WTC11 (cell line): ENCODE data around the gene EFCAB13. TPM values are rescaled to one million over a fixed set of nuclear protein-coding genes. Genes with fewer than 3 reads are reported as not detected.

ENCODE experiments used
- ATAC-seq: fragments of 200-7000 bp; cut with Tn5 transposase; 2 replicates; pipeline ENCODE4 v1.10.0; 2021; ENCODE audit warnings: mild to moderate bottlenecking, moderate library complexity
- CTCF ChIA-PET: fragments of 300-600 bp; sonication (Branson Sonifier 250); formaldehyde crosslinking; loops from one replicate; lab custom pipeline; 2021; ENCODE audit warnings: antibody characterized with exemption; lab: Charles Lee
- POLR2A ChIA-PET: fragments of 350-600 bp; sonication (Branson Sonifier 250); formaldehyde crosslinking; loops from one replicate; lab custom pipeline; 2021; ENCODE audit warnings: antibody characterized with exemption; lab: Charles Lee
- DNase-seq: peaks from one replicate; pipeline ENCODE4 v3.0.0; 2021; ENCODE audit warnings: low spot score
- H3K27ac Mint-ChIP-seq: 2 replicates; pipeline ENCODE4 v1.8.0; 2021; ENCODE audit warnings: mixed read lengths
- H3K27me3 Mint-ChIP-seq: 2 replicates; pipeline ENCODE4 v1.8.0; 2021; ENCODE audit warnings: low read depth, mild to moderate bottlenecking, moderate library complexity, mixed read lengths
- H3K36me3 Mint-ChIP-seq: 2 replicates; pipeline ENCODE4 v1.8.0; 2021; ENCODE audit warnings: mixed read lengths
- H3K4me1 Mint-ChIP-seq: 2 replicates; pipeline ENCODE4 v1.8.0; 2022; ENCODE audit warnings: mixed read lengths
- H3K4me3 Mint-ChIP-seq: 2 replicates; pipeline ENCODE4 v1.8.0; 2021; ENCODE audit warnings: mild to moderate bottlenecking, moderate library complexity, mixed read lengths
- H3K9me3 Mint-ChIP-seq: 2 replicates; pipeline ENCODE4 v1.8.0; 2021; ENCODE audit warnings: mixed read lengths
- ETV6 ChIP-seq: sonication (generic); formaldehyde crosslinking; IDR thresholded peaks from 2 replicates; pipeline ENCODE4 v1.8.1; 2022; ENCODE audit warnings: mild to moderate bottlenecking, missing genetic modification reagents
- FOXK1 ChIP-seq: sonication (generic); formaldehyde crosslinking; IDR thresholded peaks from 2 replicates; pipeline ENCODE4 v1.8.0; 2022; ENCODE audit warnings: mild to moderate bottlenecking, moderate library complexity, missing genetic modification reagents
- FOXP1 ChIP-seq: sonication (generic); formaldehyde crosslinking; IDR thresholded peaks from 2 replicates; pipeline ENCODE4 v1.8.0; 2022; ENCODE audit warnings: missing genetic modification reagents, mild to moderate bottlenecking, moderate library complexity, borderline replicate concordance
- MXD4 ChIP-seq: fragments of 250-450 bp; sonication (Bioruptor Pico); IDR thresholded peaks from 2 replicates; pipeline ENCODE4 v1.8.0; 2021; ENCODE audit warnings: mild to moderate bottlenecking, moderate library complexity, borderline replicate concordance
- NFE2L1 ChIP-seq: sonication (generic); formaldehyde crosslinking; IDR thresholded peaks from 2 replicates; pipeline ENCODE4 v1.8.1; 2023; ENCODE audit warnings: missing genetic modification reagents
- NR3C1 ChIP-seq: sonication (generic); formaldehyde crosslinking; conservative IDR thresholded peaks from 2 replicates; pipeline ENCODE4 v1.8.1; 2023; ENCODE audit warnings: low read depth, mild to moderate bottlenecking, missing genetic modification reagents
- ZNF121 ChIP-seq: sonication (generic); formaldehyde crosslinking; IDR thresholded peaks from 2 replicates; pipeline ENCODE4 v1.8.0; 2023; ENCODE audit warnings: missing genetic modification reagents
- ZNF219 ChIP-seq: sonication (generic); formaldehyde crosslinking; IDR thresholded peaks from 2 replicates; pipeline ENCODE4 v1.8.0; 2023; ENCODE audit warnings: missing genetic modification reagents, mild to moderate bottlenecking, borderline replicate concordance
- total RNA-seq: library from RNA; stranded (reverse); gene quantifications from 3 replicates; pipeline ENCODE4 v1.2.3, GENCODE V29; 2021
- TF ChIP-seq, protein P1 (sequence below): sonication (generic); formaldehyde crosslinking; IDR thresholded peaks from 2 replicates; pipeline ENCODE4 v1.8.1; 2023; ENCODE audit warnings: mild to moderate bottlenecking, moderate library complexity, missing genetic modification reagents
- TF ChIP-seq, protein P2 (sequence below): sonication (generic); formaldehyde crosslinking; IDR thresholded peaks from 2 replicates; pipeline ENCODE4 v1.8.1; 2022; ENCODE audit warnings: low read depth, mild to moderate bottlenecking, moderate library complexity, missing genetic modification reagents, borderline replicate concordance
- TF ChIP-seq, protein P3 (sequence below): fragments of 250-450 bp; sonication (Bioruptor Pico); IDR thresholded peaks from 2 replicates; pipeline ENCODE4 v1.9.0; 2021; ENCODE audit warnings: mild to moderate bottlenecking
- TF ChIP-seq, protein P4 (sequence below): sonication (generic); formaldehyde crosslinking; IDR thresholded peaks from 2 replicates; pipeline ENCODE4 v1.8.1; 2022; ENCODE audit warnings: mild to moderate bottlenecking, missing genetic modification reagents, moderate library complexity, borderline replicate concordance
- TF ChIP-seq, protein P5 (sequence below): fragments of 250-450 bp; sonication (Bioruptor Pico); IDR thresholded peaks from 2 replicates; pipeline ENCODE4 v1.9.0; 2021; ENCODE audit warnings: mild to moderate bottlenecking, borderline replicate concordance
- TF ChIP-seq, protein P6 (sequence below): fragments of 250-450 bp; sonication (Bioruptor Pico); IDR thresholded peaks from 2 replicates; pipeline ENCODE4 v1.8.0; 2021; ENCODE audit warnings: mild to moderate bottlenecking
- TF ChIP-seq, protein P7 (sequence below): sonication (generic); formaldehyde crosslinking; IDR thresholded peaks from 2 replicates; pipeline ENCODE4 v1.8.0; 2022; ENCODE audit warnings: mild to moderate bottlenecking, missing genetic modification reagents
- TF ChIP-seq, protein P8 (sequence below): sonication (generic); formaldehyde crosslinking; IDR thresholded peaks from 2 replicates; pipeline ENCODE4 v1.8.0; 2023; ENCODE audit warnings: mild to moderate bottlenecking, missing genetic modification reagents
- TF ChIP-seq, protein P9 (sequence below): sonication (generic); formaldehyde crosslinking; IDR thresholded peaks from 2 replicates; pipeline ENCODE4 v1.8.1; 2023; ENCODE audit warnings: mild to moderate bottlenecking, missing genetic modification reagents, moderate library complexity

Gene EFCAB13
- total RNA-seq, 1 experiment from 2014 or later = 3.5 TPM

DNA sequence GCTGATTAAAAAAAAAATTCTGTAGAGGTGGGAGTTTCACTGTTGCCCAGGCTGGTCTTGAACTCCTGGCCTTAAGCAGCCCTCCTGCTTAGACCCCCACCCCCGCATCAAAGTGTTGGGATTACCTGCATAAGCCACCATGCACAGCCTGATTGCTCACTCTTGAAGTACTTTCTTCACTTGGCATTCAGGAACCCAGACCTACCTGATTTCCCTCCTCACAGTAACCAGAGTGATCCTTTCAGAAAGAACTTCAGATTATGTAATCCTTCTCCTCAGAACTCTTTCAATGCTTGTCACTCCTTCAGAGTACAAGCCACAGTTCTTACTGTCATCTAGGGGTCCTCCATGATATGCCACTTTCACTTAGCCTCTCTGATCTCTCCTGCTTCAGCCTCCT, 1.4 kb downstream of the EFCAB13 start (continued):
- TF ChIP-seq, protein P1, sequence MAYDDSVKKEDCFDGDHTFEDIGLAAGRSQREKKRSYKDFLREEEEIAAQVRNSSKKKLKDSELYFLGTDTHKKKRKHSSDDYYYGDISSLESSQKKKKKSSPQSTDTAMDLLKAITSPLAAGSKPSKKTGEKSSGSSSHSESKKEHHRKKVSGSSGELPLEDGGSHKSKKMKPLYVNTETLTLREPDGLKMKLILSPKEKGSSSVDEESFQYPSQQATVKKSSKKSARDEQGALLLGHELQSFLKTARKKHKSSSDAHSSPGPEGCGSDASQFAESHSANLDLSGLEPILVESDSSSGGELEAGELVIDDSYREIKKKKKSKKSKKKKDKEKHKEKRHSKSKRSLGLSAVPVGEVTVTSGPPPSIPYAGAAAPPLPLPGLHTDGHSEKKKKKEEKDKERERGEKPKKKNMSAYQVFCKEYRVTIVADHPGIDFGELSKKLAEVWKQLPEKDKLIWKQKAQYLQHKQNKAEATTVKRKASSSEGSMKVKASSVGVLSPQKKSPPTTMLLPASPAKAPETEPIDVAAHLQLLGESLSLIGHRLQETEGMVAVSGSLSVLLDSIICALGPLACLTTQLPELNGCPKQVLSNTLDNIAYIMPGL (CRISPR knock-in tag) = no peak
- no peak for TF ChIP-seq FOXP1 (CRISPR knock-in tag)
- TF ChIP-seq NR3C1 (CRISPR knock-in tag) = no peak
- TF ChIP-seq, protein P2, sequence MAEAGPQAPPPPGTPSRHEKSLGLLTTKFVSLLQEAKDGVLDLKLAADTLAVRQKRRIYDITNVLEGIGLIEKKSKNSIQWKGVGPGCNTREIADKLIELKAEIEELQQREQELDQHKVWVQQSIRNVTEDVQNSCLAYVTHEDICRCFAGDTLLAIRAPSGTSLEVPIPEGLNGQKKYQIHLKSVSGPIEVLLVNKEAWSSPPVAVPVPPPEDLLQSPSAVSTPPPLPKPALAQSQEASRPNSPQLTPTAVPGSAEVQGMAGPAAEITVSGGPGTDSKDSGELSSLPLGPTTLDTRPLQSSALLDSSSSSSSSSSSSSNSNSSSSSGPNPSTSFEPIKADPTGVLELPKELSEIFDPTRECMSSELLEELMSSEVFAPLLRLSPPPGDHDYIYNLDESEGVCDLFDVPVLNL (CRISPR knock-in tag) = no peak
- TF ChIP-seq, protein P3, sequence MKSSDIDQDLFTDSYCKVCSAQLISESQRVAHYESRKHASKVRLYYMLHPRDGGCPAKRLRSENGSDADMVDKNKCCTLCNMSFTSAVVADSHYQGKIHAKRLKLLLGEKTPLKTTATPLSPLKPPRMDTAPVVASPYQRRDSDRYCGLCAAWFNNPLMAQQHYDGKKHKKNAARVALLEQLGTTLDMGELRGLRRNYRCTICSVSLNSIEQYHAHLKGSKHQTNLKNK (CRISPR knock-in tag) = no peak

DNA sequence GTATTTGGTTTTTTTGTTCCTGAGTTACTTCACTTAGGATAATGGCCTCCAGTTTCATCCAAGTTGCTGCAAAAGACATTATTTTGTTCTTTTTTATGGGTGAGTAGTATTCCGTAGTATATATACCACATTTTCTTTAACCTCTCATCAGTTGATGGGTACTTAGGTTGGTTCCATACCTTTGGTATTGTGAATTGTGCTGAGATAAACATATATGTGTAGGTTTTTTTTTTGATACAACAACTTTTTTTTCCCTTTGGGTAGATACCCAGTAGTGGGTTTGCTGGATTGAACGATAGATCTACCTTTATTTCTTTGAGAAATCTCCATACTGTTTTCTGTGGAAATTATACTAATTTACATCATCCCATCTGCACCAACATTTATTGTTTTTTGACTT, 6.8 kb downstream of the EFCAB13 start:
- ATAC-seq (no peak), DNase-seq (no peak)
- CTCF ChIA-PET = no interaction called here
- Mint-ChIP-seq H3K9me3 (peaks cover 17% of the 10 kb centered on the region), H3K4me1 (peaks cover 4% of the 10 kb centered on the region; the same call in 1 of the 2 replicates), H3K27ac (no peak overlapping the region), H3K36me3 (peaks cover 14% of the 10 kb centered on the region), H3K27me3 (peaks cover under 1% of the 10 kb centered on the region; the same call in 1 of the 2 replicates), H3K4me3 (no peak overlapping the region)
- TF ChIP-seq ETV6 = no peak
- TF ChIP-seq, protein P4, sequence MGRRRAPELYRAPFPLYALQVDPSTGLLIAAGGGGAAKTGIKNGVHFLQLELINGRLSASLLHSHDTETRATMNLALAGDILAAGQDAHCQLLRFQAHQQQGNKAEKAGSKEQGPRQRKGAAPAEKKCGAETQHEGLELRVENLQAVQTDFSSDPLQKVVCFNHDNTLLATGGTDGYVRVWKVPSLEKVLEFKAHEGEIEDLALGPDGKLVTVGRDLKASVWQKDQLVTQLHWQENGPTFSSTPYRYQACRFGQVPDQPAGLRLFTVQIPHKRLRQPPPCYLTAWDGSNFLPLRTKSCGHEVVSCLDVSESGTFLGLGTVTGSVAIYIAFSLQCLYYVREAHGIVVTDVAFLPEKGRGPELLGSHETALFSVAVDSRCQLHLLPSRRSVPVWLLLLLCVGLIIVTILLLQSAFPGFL = no peak
- POLR2A ChIA-PET = no interaction called here

DNA sequence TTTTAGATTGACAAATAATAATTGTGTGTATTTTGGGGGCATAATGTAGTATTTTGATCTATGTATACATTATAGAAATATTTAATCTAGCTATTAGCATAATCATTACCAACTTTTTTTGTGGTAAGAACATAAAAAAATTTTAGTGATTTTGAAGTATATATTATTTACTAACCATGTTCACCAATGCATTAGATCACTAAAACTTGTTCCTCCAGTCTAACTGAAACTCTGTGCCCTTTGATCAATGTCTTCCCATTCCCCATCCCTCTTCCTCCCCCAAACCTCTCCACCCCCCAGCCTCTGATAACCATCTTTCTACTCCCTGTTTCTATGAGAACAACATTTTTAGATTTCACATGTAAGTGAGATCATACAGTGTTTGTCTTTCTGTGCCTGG, 8.5 kb downstream of the EFCAB13 start:
- no peaks in the 10 kb centered on the region for H3K27me3 Mint-ChIP-seq
- no peak for ATAC-seq
- peaks cover 14% of the 10 kb centered on the region for H3K36me3 Mint-ChIP-seq
- ChIA-PET CTCF (no interaction called here), POLR2A (no interaction called here)
- H3K9me3 Mint-ChIP-seq = peaks cover 17% of the 10 kb centered on the region
- peaks cover 3% of the 10 kb centered on the region; the same call in 1 of the 2 replicates for H3K4me1 Mint-ChIP-seq
- no peak overlapping the region for H3K27ac Mint-ChIP-seq
- no peak for DNase-seq
- no peak overlapping the region for H3K4me3 Mint-ChIP-seq
- TF ChIP-seq NFE2L1 (CRISPR knock-in tag) (no peak), ZNF219 (CRISPR knock-in tag) (no peak), MXD4 (CRISPR knock-in tag) (no peak), FOXK1 (CRISPR knock-in tag) (no peak), ZNF121 (CRISPR knock-in tag) (no peak)
- TF ChIP-seq, protein P5, sequence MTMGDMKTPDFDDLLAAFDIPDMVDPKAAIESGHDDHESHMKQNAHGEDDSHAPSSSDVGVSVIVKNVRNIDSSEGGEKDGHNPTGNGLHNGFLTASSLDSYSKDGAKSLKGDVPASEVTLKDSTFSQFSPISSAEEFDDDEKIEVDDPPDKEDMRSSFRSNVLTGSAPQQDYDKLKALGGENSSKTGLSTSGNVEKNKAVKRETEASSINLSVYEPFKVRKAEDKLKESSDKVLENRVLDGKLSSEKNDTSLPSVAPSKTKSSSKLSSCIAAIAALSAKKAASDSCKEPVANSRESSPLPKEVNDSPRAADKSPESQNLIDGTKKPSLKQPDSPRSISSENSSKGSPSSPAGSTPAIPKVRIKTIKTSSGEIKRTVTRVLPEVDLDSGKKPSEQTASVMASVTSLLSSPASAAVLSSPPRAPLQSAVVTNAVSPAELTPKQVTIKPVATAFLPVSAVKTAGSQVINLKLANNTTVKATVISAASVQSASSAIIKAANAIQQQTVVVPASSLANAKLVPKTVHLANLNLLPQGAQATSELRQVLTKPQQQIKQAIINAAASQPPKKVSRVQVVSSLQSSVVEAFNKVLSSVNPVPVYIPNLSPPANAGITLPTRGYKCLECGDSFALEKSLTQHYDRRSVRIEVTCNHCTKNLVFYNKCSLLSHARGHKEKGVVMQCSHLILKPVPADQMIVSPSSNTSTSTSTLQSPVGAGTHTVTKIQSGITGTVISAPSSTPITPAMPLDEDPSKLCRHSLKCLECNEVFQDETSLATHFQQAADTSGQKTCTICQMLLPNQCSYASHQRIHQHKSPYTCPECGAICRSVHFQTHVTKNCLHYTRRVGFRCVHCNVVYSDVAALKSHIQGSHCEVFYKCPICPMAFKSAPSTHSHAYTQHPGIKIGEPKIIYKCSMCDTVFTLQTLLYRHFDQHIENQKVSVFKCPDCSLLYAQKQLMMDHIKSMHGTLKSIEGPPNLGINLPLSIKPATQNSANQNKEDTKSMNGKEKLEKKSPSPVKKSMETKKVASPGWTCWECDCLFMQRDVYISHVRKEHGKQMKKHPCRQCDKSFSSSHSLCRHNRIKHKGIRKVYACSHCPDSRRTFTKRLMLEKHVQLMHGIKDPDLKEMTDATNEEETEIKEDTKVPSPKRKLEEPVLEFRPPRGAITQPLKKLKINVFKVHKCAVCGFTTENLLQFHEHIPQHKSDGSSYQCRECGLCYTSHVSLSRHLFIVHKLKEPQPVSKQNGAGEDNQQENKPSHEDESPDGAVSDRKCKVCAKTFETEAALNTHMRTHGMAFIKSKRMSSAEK (CRISPR knock-in tag) = no peak
- TF ChIP-seq, protein P6, sequence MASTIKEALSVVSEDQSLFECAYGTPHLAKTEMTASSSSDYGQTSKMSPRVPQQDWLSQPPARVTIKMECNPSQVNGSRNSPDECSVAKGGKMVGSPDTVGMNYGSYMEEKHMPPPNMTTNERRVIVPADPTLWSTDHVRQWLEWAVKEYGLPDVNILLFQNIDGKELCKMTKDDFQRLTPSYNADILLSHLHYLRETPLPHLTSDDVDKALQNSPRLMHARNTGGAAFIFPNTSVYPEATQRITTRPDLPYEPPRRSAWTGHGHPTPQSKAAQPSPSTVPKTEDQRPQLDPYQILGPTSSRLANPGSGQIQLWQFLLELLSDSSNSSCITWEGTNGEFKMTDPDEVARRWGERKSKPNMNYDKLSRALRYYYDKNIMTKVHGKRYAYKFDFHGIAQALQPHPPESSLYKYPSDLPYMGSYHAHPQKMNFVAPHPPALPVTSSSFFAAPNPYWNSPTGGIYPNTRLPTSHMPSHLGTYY = no peak
- TF ChIP-seq, protein P7, sequence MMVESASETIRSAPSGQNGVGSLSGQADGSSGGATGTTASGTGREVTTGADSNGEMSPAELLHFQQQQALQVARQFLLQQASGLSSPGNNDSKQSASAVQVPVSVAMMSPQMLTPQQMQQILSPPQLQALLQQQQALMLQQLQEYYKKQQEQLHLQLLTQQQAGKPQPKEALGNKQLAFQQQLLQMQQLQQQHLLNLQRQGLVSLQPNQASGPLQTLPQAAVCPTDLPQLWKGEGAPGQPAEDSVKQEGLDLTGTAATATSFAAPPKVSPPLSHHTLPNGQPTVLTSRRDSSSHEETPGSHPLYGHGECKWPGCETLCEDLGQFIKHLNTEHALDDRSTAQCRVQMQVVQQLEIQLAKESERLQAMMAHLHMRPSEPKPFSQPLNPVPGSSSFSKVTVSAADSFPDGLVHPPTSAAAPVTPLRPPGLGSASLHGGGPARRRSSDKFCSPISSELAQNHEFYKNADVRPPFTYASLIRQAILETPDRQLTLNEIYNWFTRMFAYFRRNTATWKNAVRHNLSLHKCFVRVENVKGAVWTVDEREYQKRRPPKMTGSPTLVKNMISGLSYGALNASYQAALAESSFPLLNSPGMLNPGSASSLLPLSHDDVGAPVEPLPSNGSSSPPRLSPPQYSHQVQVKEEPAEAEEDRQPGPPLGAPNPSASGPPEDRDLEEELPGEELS (CRISPR knock-in tag) = no peak
- TF ChIP-seq, protein P8, sequence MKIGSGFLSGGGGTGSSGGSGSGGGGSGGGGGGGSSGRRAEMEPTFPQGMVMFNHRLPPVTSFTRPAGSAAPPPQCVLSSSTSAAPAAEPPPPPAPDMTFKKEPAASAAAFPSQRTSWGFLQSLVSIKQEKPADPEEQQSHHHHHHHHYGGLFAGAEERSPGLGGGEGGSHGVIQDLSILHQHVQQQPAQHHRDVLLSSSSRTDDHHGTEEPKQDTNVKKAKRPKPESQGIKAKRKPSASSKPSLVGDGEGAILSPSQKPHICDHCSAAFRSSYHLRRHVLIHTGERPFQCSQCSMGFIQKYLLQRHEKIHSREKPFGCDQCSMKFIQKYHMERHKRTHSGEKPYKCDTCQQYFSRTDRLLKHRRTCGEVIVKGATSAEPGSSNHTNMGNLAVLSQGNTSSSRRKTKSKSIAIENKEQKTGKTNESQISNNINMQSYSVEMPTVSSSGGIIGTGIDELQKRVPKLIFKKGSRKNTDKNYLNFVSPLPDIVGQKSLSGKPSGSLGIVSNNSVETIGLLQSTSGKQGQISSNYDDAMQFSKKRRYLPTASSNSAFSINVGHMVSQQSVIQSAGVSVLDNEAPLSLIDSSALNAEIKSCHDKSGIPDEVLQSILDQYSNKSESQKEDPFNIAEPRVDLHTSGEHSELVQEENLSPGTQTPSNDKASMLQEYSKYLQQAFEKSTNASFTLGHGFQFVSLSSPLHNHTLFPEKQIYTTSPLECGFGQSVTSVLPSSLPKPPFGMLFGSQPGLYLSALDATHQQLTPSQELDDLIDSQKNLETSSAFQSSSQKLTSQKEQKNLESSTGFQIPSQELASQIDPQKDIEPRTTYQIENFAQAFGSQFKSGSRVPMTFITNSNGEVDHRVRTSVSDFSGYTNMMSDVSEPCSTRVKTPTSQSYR (CRISPR knock-in tag) = no peak
- TF ChIP-seq, protein P9, sequence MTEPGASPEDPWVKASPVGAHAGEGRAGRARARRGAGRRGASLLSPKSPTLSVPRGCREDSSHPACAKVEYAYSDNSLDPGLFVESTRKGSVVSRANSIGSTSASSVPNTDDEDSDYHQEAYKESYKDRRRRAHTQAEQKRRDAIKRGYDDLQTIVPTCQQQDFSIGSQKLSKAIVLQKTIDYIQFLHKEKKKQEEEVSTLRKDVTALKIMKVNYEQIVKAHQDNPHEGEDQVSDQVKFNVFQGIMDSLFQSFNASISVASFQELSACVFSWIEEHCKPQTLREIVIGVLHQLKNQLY (CRISPR knock-in tag) = no peak
